Breast epithelium (tissue), 3 donors: ENCODE results near the gene SETD2.

Source experiments
- POLR2A ChIP-seq: fragments of 450-650 bp; IDR thresholded peaks from one replicate; pipeline ENCODE4 v1.6.1; 2016; ENCODE audit warnings: antibody characterized with exemption, mild to moderate bottlenecking, moderate library complexity
- TF ChIP-seq, protein P1 (sequence below), 3 donors: fragments of 450-650 bp; IDR thresholded peaks; one replicate each; pipeline ENCODE4 v1.5.1; 2016 to 2017; ENCODE audit warnings: antibody characterized with exemption in 3 of 3, mild to moderate bottlenecking in 3 of 3, moderate library complexity in 3 of 3

DNA sequence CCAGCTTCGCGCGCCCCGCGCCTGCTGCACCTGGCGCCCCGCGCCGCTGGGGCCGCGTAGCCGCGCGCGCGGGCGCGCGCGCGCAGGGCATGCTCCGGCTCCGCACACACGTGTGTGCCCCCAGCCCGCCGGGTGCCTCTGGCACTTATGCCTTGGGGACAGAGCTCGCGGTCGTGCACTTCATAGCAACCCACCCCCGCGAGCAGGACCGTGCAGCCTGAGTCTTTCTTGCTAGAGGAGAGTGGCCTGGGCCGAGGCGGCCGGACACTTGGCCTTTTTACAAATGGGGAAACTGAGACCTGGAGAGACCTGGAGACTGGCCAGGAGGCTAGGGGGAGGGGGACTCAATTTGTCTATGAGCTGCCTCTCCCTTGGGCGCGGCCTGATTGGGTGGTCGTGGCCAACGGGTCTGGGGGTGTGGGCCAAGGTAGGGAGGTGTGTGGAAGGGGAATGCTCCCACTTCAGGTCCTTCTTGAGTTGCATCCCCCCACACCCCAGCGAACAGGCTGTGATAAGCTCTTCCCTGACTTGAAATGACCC lies 183.9 kb downstream of the SETD2 start:
- TF ChIP-seq, protein P1, sequence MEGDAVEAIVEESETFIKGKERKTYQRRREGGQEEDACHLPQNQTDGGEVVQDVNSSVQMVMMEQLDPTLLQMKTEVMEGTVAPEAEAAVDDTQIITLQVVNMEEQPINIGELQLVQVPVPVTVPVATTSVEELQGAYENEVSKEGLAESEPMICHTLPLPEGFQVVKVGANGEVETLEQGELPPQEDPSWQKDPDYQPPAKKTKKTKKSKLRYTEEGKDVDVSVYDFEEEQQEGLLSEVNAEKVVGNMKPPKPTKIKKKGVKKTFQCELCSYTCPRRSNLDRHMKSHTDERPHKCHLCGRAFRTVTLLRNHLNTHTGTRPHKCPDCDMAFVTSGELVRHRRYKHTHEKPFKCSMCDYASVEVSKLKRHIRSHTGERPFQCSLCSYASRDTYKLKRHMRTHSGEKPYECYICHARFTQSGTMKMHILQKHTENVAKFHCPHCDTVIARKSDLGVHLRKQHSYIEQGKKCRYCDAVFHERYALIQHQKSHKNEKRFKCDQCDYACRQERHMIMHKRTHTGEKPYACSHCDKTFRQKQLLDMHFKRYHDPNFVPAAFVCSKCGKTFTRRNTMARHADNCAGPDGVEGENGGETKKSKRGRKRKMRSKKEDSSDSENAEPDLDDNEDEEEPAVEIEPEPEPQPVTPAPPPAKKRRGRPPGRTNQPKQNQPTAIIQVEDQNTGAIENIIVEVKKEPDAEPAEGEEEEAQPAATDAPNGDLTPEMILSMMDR (IDR thresholded peaks at IDR 0.05) = no peak
- TF ChIP-seq POLR2A = no peak
